ENCODE results near the gene MAPK8. TPM values are rescaled to one million over a fixed set of nuclear protein-coding genes. Genes with fewer than 3 reads are reported as not detected.
A peak's percentile ranks its signal among the peaks of the same experiment; 100 is the strongest.

Gene MAPK8
- total RNA-seq, 1 donor from 2014 or later: 56.6 TPM

DNA sequence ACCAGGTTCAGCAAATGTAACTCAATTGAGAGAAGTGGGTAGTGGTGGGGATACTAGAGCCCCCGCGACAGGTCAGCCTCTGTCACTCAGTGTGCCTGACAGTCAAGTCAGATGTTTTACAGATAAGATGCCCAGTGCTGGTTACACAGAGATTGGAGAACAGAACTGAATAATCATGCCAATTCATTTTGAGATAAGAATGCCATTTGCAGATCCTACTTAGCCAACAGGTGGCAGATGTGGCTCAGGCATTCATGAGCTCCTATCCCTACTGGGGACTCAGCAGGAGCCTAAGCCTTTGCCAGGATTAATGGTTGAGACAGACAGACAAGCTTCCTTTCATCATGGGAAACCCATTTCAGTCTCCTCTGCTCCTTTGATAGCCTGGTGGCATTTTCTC lies 137.8 kb downstream of the MAPK8 start:
- Mint-ChIP-seq H3K36me3 (ENCODE audit: low read depth) (peaks cover 2% of the 10 kb centered on the region), H3K27me3 (ENCODE audit: low read depth) (no peaks in the 10 kb centered on the region), H3K27ac (ENCODE audit: unreplicated experiment) (no peak overlapping the region), H3K9me3 (no peaks in the 10 kb centered on the region), H3K4me3 (no peak overlapping the region), H3K4me1 (peaks cover 8% of the 10 kb centered on the region)
- TF ChIP-seq, protein P1, sequence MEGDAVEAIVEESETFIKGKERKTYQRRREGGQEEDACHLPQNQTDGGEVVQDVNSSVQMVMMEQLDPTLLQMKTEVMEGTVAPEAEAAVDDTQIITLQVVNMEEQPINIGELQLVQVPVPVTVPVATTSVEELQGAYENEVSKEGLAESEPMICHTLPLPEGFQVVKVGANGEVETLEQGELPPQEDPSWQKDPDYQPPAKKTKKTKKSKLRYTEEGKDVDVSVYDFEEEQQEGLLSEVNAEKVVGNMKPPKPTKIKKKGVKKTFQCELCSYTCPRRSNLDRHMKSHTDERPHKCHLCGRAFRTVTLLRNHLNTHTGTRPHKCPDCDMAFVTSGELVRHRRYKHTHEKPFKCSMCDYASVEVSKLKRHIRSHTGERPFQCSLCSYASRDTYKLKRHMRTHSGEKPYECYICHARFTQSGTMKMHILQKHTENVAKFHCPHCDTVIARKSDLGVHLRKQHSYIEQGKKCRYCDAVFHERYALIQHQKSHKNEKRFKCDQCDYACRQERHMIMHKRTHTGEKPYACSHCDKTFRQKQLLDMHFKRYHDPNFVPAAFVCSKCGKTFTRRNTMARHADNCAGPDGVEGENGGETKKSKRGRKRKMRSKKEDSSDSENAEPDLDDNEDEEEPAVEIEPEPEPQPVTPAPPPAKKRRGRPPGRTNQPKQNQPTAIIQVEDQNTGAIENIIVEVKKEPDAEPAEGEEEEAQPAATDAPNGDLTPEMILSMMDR (conservative IDR thresholded peaks at IDR 0.05): peak; percentile 20
- no peak for DNase-seq (ENCODE audit: low read depth, low spot score)

DNA sequence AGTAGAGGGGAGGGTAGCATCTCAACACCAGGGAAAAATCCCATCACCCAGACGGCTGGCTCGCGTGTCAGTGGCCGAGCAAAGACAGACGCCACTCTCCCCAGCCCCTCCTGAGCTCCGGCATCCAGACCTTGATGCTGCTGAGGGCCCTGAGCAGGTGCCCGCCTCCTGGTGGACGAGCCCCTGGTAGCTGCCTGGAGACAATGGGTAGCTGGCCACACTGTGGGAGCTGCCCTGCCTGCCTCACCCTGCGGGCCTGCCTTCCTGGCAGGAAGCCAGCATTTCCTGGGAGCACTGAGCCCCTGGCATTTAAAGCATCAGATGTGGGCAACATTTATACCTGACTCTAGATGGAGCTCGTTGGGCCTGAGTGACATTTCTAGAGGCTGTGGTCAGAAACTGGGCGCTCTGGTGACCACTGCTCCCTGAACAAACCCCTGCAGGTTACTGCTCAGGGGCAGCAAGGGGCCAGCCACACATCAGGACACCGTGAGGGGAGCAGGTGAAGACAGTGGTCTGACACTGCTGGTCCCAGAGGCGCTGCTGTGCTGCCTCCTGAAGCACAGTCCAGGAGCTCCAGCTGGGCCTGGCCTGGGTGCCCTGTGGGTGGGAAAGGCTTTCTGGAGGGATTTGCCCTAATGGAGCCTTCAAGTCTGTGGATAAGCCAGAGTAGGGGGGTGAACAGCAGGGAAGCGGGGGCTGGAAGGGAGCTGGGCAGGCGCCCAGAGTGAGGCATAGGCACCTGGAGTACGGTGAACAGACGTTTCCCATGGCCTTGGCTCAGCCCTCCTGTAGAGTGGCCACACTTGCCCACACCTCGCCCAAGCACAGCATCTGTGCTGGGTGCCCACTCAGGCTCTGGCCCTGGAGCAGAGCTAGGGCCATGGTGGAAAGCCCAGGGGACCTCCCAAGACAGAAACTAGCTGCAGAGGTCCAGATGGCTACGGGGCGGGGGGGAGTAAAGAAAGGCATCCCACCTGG lies 138.7 kb downstream of the MAPK8 start:
- peaks cover 2% of the 10 kb centered on the region for H3K36me3 Mint-ChIP-seq (ENCODE audit: low read depth)
- TF ChIP-seq, protein P1 (conservative IDR thresholded peaks at IDR 0.05): no peak
- no peak overlapping the region for H3K27ac Mint-ChIP-seq (ENCODE audit: unreplicated experiment)
- H3K27me3 Mint-ChIP-seq (ENCODE audit: low read depth): no peaks in the 10 kb centered on the region
- no peaks in the 10 kb centered on the region for H3K9me3 Mint-ChIP-seq
- no peak overlapping the region for H3K4me3 Mint-ChIP-seq
- DNase-seq (ENCODE audit: low read depth, low spot score): no peak
- peaks cover 8% of the 10 kb centered on the region for H3K4me1 Mint-ChIP-seq

DNA sequence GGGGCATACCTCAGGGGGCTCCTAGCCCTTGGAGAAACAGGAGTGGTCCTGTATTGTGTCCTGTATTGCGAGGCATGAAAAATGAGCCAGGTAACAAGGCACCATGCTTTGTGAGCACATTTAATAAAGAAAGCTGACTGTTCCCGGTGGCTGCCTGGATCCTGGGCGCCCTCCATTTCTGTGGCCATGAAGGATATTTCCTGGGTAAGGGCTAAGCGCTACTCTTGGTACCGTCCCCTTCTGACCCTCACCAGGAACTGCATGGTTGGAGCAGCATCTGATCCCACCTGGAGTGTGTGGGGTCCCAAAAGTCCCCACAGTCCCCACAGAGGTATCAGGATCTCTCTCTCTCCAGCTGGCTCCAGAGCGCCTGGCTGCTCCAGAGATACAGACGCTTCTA lies 139.5 kb downstream of the MAPK8 start:
- H3K27ac Mint-ChIP-seq (ENCODE audit: unreplicated experiment): peak overlapping the region; percentile 14
- H3K36me3 Mint-ChIP-seq (ENCODE audit: low read depth): peaks cover 2% of the 10 kb centered on the region

DNA sequence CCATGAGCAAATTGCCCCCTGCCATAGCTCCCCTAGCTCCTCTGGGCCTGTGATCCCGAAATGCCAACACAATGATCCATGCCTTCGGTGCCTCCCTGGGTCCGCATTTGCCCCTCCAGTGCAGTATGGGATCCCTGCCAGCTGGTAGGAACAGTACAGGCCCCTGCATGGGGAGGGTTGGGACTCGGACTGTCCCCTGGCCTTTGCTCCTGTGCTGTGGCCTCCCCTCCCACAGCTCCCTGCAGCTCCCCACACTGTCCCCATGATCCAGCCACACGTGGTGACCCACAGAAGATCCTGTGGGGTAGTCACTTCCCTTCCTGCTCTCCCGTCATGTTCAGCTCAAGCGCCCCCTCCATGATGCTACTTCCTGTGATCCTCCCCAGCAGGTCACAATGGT lies 140.3 kb downstream of the MAPK8 start:
- Mint-ChIP-seq H3K27me3 (ENCODE audit: low read depth) (no peaks in the 10 kb centered on the region), H3K36me3 (ENCODE audit: low read depth) (peaks cover 2% of the 10 kb centered on the region), H3K4me1 (peaks cover 8% of the 10 kb centered on the region), H3K9me3 (no peaks in the 10 kb centered on the region), H3K27ac (ENCODE audit: unreplicated experiment) (no peak overlapping the region), H3K4me3 (no peak overlapping the region)
- no peak for DNase-seq (ENCODE audit: low read depth, low spot score)
- TF ChIP-seq, protein P1 (conservative IDR thresholded peaks at IDR 0.05): no peak

More for the DNA sequence above, 139.5 kb downstream of the MAPK8 start:
- Mint-ChIP-seq H3K27me3 (ENCODE audit: low read depth) (no peaks in the 10 kb centered on the region), H3K9me3 (no peaks in the 10 kb centered on the region), H3K4me3 (no peak overlapping the region), H3K4me1 (peaks cover 8% of the 10 kb centered on the region)
- no peak for DNase-seq (ENCODE audit: low read depth, low spot score)
- TF ChIP-seq, protein P1 (conservative IDR thresholded peaks at IDR 0.05): no peak

DNA sequence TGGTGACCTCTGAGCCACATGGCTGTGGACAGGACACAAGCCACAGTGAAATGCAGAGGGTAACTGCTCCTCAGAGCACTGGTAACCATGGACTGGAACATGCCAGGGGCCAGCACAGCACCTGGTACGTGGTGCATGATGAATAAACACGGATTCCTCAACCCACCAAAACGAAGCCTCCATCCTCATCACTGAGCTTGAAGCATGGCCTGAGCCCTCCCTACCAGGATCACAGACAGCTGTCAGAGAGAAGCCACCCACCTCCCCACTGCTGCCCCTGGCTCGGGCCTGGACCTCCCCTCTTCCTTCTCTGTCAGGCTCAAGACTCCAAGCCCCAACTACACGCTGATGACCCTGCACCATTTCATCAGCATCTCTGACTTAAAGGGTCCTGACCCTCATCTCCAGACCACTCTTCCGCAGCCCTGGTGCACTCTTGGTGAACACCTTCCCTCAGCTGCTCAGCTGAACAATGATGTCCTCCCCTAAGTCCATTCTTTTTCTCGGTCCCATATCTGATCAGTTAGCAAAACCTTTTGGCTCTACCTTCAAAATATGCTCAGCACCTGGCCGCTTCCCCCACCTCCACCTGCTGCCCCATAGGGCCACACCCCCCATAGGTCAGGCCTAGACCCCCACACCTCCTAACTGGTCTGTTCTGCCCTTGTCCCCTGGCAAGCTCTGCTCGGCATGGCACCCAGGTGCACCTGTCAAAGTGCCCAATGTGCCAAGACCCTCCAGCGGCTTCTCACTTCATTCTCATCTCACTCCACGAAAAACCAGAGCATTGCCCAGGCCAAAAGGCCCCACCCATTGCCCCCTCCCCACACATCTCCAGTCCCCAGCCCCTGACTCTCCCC lies 141.1 kb downstream of the MAPK8 start:
- Mint-ChIP-seq H3K4me1 (peaks cover 8% of the 10 kb centered on the region), H3K27ac (ENCODE audit: unreplicated experiment) (no peak overlapping the region)
- no peak for DNase-seq (ENCODE audit: low read depth, low spot score)

More for the DNA sequence above, 141.1 kb downstream of the MAPK8 start:
- Mint-ChIP-seq H3K36me3 (ENCODE audit: low read depth) (no peaks in the 10 kb centered on the region), H3K4me3 (no peak overlapping the region), H3K9me3 (no peaks in the 10 kb centered on the region), H3K27me3 (ENCODE audit: low read depth) (no peaks in the 10 kb centered on the region)
- TF ChIP-seq, protein P1 (conservative IDR thresholded peaks at IDR 0.05): no peak

Data from neural crest cell (in vitro differentiated cells).